GM12872 (cell line): ENCODE measurements around the gene L3MBTL3.

Experiments used
- TF ChIP-seq, protein P1 (sequence below): IDR thresholded peaks from 3 replicates; pipeline ENCODE4 v1.5.1; 2011; ENCODE audit warnings: low read depth, mild to moderate bottlenecking, low read length, moderate library complexity; ENCODE audit not compliant: insufficient read depth

L3MBTL3 gene

DNA sequence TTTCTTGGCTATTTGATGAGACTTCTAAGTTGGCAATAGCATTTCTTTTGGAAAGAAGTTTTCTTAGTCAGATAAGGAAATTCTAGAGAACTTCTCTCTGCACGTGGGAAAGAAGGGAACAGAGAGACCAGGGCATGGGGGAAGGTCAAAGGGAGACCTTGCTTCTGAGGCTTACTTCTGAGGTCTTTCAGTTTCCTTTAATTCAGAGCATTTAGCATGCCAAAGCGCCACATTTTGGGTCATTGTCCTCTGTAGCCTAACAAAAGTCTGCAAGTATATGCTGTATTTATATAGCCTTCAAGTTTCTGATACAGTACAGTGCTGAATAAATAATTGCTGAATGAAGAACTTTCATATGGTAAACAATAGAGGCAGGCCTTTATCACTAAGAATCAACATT is 108.8 kb downstream of the L3MBTL3 start:
- TF ChIP-seq, protein P1, sequence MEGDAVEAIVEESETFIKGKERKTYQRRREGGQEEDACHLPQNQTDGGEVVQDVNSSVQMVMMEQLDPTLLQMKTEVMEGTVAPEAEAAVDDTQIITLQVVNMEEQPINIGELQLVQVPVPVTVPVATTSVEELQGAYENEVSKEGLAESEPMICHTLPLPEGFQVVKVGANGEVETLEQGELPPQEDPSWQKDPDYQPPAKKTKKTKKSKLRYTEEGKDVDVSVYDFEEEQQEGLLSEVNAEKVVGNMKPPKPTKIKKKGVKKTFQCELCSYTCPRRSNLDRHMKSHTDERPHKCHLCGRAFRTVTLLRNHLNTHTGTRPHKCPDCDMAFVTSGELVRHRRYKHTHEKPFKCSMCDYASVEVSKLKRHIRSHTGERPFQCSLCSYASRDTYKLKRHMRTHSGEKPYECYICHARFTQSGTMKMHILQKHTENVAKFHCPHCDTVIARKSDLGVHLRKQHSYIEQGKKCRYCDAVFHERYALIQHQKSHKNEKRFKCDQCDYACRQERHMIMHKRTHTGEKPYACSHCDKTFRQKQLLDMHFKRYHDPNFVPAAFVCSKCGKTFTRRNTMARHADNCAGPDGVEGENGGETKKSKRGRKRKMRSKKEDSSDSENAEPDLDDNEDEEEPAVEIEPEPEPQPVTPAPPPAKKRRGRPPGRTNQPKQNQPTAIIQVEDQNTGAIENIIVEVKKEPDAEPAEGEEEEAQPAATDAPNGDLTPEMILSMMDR: no peak

DNA sequence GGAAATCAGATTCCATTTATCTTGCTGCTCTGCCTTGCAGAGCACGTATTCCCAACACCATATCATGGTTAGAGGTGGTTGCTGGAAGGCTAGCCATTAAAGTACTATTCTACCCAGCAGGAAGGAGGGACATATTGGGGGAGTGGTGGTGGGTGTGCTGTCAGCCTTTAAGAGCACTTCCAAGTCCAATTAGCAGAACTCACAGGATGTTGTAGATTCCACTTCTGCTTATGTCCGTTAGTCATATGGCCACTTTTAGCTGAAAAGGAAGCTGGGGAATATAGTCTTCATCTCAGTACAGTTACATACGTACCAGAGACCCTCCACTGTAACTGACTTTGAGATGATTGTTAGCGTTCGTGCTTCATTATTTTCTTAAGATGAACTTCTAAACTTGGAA is 109.9 kb downstream of the L3MBTL3 start:
- TF ChIP-seq, protein P1: no peak

DNA sequence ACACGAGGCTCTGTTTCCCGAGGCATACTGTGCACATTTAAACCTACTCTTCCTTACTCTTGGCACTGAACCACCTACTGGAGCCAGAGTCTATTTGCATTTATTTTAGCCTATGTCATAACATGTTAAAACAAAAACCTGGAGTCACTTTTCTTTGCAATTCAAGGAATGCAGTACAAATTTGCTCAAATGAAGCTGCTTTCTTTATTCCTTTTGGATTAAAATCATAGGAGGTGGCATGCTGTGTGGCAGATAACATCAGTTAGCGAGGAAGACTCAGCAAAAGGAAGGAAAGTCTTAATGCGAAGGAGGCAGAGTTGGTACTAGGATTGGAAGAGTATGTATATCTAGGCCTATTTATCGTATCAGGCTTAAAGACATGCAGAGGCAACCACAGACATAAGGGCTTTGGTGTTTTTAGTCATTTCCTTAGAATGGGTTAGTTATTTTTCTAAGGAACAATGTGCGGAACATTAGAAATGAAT is 111.4 kb downstream of the L3MBTL3 start:
- TF ChIP-seq, protein P1: no peak

DNA sequence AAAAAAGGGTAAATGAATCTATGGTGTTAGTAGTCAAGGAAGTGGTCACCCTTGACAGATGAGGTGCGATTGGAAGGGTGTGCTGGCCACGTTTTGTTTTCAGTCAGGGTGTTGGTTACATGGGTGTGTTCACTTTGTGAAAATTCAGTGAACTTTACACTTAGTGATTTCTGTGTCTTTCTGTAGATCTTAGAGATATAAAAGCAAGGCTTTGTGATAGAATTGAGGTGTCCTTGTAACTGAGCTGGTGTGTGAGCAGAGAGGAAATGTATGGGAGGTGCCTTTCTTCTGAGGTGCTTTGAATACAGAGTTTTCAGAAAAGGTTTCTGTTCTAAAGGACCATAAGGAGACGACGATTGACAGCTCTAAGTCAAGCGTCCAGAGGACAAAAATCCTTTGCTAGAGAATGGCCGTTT is 113.9 kb downstream of the L3MBTL3 start:
- TF ChIP-seq, protein P1: no peak

DNA sequence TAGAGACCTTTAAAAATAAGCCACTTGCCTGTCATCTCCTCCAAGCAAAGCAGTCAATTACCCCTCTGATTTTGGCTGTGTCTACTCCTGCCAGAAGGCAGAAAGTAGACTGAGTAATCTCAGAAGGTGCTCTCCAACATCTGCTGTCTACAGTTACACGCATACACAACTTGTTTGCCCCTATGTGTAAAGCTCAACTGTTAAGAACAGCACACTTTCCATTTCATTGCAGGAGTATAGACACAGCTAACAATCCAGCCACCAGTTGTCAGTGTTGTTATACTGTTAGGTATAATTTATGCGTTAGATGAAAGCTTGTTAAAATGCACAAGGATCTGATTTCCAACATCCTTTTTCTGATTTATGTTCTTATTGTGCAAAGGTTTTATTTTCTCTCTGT is 116.2 kb downstream of the L3MBTL3 start:
- TF ChIP-seq, protein P1: no peak

DNA sequence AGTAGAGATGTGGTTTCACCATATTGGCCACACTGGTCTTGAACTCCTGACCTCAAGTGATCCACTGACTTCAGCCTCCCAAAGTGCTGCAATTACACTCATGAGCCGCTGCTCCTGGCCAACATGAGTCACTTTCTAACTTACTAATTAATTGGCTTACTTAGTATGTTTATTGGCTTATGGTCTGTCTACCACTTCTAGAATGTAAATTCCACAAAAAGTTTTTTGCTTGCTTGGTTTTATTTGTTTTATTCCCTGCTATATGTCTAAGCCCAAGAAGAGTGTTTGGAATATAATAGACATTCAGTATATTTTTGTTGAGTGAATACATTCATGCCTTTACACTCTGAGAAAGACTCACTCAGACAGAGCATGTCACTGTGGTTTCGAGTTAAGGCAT is 118.4 kb downstream of the L3MBTL3 start:
- TF ChIP-seq, protein P1: no peak

DNA sequence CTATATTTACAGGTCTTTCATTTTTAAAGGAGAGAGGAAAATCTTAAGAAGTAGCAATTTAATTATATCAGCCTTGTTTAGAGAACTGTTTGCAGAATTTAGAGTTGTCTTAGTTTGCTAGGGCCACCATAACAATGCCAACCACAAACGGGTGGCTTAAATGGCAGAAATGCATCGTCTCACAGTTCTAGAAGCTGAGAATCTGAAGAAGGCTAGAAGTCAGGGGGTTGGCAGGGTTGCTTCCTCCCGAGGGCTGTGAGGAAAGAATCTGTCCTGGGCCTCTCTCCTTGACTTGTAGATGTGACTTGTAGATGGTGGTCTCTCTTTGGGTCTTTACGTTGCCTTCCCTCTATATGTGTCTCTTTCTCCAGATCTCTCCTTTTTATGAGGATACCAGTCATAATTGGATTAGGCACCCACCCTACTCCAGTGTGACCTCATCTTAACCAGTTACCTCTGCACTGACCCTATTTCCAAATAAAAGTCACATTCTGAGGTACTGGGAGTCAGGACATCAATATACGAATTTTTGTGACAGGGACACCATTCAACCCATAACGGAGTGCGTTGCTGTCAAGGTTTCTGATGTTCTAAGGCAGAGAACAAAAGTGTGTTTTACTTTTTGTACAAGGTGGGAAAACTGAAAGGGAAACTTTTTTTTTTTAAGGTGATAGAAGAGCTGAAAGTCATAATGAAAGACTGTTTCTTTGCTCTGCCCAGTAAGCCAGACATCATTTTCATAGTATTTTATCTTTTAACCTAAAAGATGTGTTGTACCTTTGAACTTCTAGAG is 119.9 kb downstream of the L3MBTL3 start:
- TF ChIP-seq, protein P1: no peak
